DOHH2 (cell line): Measurements from ENCODE around the gene SPOCD1.

Source experiments
- H3F3A ChIP-seq: fragments of 200-600 bp; sonication (generic), shearing (Covaris generic); 2 replicates; pipeline ENCODE4 v1.6.0; 2016; ENCODE audit warnings: antibody characterized with exemption, mild to moderate bottlenecking; ENCODE audit not compliant: control insufficient read depth, insufficient read depth
- H3K27ac ChIP-seq: fragments of 200-600 bp; sonication (generic); 2 replicates; pipeline ENCODE4 v1.5.1; 2014; ENCODE audit warnings: low read depth, mild to moderate bottlenecking, low read length, moderate library complexity
- H3K27me3 ChIP-seq: fragments of 200-600 bp; sonication (generic); 2 replicates; pipeline ENCODE4 v1.6.1; 2014; ENCODE audit warnings: mild to moderate bottlenecking, low read length, mixed read lengths; ENCODE audit not compliant: control insufficient read depth
- H3K36me3 ChIP-seq: fragments of 200-600 bp; sonication (generic); 2 replicates; pipeline ENCODE4 v1.6.1; 2014; ENCODE audit warnings: mild to moderate bottlenecking, low read length, moderate library complexity, mixed read lengths; ENCODE audit not compliant: control insufficient read depth
- H3K4me1 ChIP-seq: fragments of 200-600 bp; sonication (generic); 2 replicates; pipeline ENCODE4 v1.6.1; 2014; ENCODE audit warnings: mild to moderate bottlenecking, low read length, mixed read lengths; ENCODE audit not compliant: control insufficient read depth
- H3K4me2 ChIP-seq: fragments of 200-600 bp; sonication (generic); 2 replicates; pipeline ENCODE4 v1.6.0; 2014; ENCODE audit warnings: mild to moderate bottlenecking, low read length, moderate library complexity
- H3K4me3 ChIP-seq: fragments of 200-600 bp; sonication (generic); 2 replicates; pipeline ENCODE4 v1.5.1; 2014; ENCODE audit warnings: mild to moderate bottlenecking, low read length, mixed read lengths
- H3K79me2 ChIP-seq: fragments of 200-600 bp; sonication (generic); 2 replicates; pipeline ENCODE4 v1.6.1; 2014; ENCODE audit warnings: mild to moderate bottlenecking, low read length, mixed read lengths; ENCODE audit not compliant: control insufficient read depth
- H3K9me2 ChIP-seq: fragments of 200-600 bp; sonication (generic); replicated peaks from 2 replicates; pipeline ENCODE4 v1.6.1; 2014; ENCODE audit warnings: mild to moderate bottlenecking, low read length, mixed read lengths; ENCODE audit not compliant: control insufficient read depth
- H3K9me3 ChIP-seq: fragments of 200-600 bp; sonication (generic); 2 replicates; pipeline ENCODE4 v1.6.1; 2014; ENCODE audit warnings: antibody characterized with exemption, low read length, mixed read lengths; ENCODE audit not compliant: control insufficient read depth, insufficient read depth
- H4K20me1 ChIP-seq: fragments of 200-600 bp; sonication (generic); 2 replicates; pipeline ENCODE4 v1.6.0; 2014; ENCODE audit warnings: low read depth, mild to moderate bottlenecking, antibody characterized with exemption, low read length, moderate library complexity; ENCODE audit not compliant: control insufficient read depth, insufficient read depth
- EZH2phosphoT487 ChIP-seq: fragments of 200-600 bp; sonication (generic); IDR thresholded peaks from 2 replicates; pipeline ENCODE4 v1.6.1; 2017; ENCODE audit warnings: borderline replicate concordance, mild to moderate bottlenecking, antibody characterized with exemption, low read length, moderate library complexity, mixed read lengths
- TF ChIP-seq, protein P1 (sequence below): fragments of 200-600 bp; sonication (generic); IDR thresholded peaks from one replicate; pipeline ENCODE4 v1.5.1; 2014; ENCODE audit warnings: antibody characterized with exemption, mild to moderate bottlenecking, low read depth, low read length; ENCODE audit not compliant: poor library complexity, severe bottlenecking

Gene SPOCD1

DNA sequence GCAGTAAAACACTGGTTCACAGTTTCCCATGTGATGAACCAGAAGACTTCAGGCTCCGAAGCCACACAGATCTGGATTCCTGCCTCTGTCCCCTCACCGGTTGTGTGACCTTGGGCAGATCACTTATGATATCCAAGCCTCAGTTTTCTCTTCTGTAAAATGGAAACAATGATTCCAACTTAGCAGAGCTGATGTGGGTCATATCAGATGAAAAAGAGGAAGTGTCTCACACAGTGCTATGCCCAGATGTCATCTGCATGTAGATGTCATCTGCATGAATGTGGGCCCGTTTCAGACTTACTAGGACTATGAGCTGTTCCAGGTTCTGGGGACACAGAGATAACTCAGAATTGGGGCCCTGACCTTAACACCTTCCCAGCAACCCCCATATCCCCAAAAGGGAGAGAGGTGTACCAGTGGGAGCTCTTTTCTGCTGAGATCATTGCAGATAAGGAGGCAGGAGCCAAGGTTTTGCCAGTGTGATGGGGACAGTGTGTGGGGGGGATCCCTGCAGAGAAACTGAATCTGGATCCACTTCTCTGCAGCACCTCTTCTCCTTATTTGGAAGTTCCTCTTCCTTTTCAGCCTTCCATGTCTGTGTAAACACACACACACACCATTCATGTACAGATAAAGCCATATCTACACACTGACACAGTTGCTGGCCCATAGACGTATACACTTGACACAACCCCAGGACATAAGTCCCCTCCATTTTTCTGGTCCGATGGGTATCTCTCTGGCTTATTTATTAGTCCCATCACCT is 46.7 kb downstream of the SPOCD1 start:
- Histone ChIP-seq H3K27ac (no peak overlapping the region), H3K4me3 (no peak overlapping the region), H3K79me2 (no peaks in the 10 kb centered on the region), H3K36me3 (no peaks in the 10 kb centered on the region), H3K9me2 (no peaks in the 10 kb centered on the region), H3K27me3 (peaks cover 54% of the 10 kb centered on the region), H3F3A (peaks cover 5% of the 10 kb centered on the region; the same call in 1 of the 2 replicates), H3K9me3 (no peaks in the 10 kb centered on the region), H3K4me1 (peaks cover 37% of the 10 kb centered on the region), H3K4me2 (no peak overlapping the region), H4K20me1 (peaks cover 6% of the 10 kb centered on the region; the same call in 1 of the 2 replicates)
- TF ChIP-seq EZH2phosphoT487: no peak
- TF ChIP-seq, protein P1, sequence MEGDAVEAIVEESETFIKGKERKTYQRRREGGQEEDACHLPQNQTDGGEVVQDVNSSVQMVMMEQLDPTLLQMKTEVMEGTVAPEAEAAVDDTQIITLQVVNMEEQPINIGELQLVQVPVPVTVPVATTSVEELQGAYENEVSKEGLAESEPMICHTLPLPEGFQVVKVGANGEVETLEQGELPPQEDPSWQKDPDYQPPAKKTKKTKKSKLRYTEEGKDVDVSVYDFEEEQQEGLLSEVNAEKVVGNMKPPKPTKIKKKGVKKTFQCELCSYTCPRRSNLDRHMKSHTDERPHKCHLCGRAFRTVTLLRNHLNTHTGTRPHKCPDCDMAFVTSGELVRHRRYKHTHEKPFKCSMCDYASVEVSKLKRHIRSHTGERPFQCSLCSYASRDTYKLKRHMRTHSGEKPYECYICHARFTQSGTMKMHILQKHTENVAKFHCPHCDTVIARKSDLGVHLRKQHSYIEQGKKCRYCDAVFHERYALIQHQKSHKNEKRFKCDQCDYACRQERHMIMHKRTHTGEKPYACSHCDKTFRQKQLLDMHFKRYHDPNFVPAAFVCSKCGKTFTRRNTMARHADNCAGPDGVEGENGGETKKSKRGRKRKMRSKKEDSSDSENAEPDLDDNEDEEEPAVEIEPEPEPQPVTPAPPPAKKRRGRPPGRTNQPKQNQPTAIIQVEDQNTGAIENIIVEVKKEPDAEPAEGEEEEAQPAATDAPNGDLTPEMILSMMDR: no peak

DNA sequence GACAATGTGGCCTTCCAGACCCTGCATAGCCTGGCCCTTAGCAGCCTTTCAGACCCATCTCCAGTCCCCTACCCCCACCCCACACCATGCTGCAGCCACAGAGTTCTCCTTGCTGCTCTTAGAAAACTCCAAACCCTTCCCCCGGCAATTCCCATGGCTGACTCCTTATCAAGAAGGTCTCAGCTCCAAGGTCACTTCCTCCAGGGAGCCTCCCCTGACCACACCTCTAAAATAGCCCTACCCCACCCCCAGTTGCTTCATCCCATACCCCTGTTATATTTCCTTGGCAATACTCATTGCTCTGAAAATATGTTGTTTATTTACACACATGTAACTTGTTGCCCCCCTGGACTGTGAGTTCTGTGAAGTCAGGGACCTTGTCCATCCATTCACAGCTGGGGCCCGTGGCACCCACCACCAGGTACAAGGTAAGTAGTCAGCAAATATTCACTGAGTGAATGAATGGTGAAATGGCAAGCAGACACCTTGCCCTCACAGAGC is 47.4 kb downstream of the SPOCD1 start:
- H4K20me1 ChIP-seq: peaks cover 6% of the 10 kb centered on the region; the same call in 1 of the 2 replicates
- peaks cover 40% of the 10 kb centered on the region for H3K4me1 ChIP-seq

DNA sequence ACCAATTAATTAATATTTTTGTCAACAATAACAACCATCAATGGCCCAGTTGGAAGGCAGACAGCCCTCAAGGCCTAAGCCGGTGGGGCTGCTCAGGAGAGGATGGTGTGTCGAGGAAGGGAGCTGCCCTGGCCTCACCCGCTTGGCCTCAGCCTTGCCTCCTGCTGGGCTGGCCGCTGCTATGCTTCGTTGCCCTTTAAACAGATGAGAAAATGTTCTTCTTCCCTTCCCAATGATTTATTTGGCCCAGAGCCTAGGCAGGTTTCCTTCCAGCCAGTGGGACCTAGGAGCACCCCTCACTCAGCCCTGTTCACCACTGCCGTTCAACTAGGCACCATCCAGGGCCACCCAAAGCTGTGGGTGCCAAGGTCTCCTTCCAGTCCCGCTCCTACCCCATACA is 48.6 kb downstream of the SPOCD1 start:
- H3K4me1 ChIP-seq: peaks cover 40% of the 10 kb centered on the region
- H3K27me3 ChIP-seq: peaks cover 50% of the 10 kb centered on the region
- no peak overlapping the region for H3K4me2 ChIP-seq
- TF ChIP-seq, protein P1: no peak
- TF ChIP-seq EZH2phosphoT487: no peak
- no peaks in the 10 kb centered on the region for H3K9me3 ChIP-seq
- peaks cover 5% of the 10 kb centered on the region; the same call in 1 of the 2 replicates for H3F3A ChIP-seq
- H3K4me3 ChIP-seq: no peak overlapping the region
- no peaks in the 10 kb centered on the region for H3K9me2 ChIP-seq
- H4K20me1 ChIP-seq: peaks cover 4% of the 10 kb centered on the region; the same call in 1 of the 2 replicates
- no peaks in the 10 kb centered on the region for H3K36me3 ChIP-seq
- no peak overlapping the region for H3K27ac ChIP-seq
- no peaks in the 10 kb centered on the region for H3K79me2 ChIP-seq

More for the DNA sequence above, 47.4 kb downstream of the SPOCD1 start:
- H3K4me2 ChIP-seq: no peak overlapping the region
- no peaks in the 10 kb centered on the region for H3K9me3 ChIP-seq
- H3K9me2 ChIP-seq: no peaks in the 10 kb centered on the region
- H3F3A ChIP-seq: peaks cover 5% of the 10 kb centered on the region; the same call in 1 of the 2 replicates
- TF ChIP-seq, protein P1: no peak
- no peak for TF ChIP-seq EZH2phosphoT487
- H3K79me2 ChIP-seq: no peaks in the 10 kb centered on the region
- H3K27ac ChIP-seq: no peak overlapping the region
- no peaks in the 10 kb centered on the region for H3K36me3 ChIP-seq
- peaks cover 51% of the 10 kb centered on the region for H3K27me3 ChIP-seq
- no peak overlapping the region for H3K4me3 ChIP-seq
